AG09319 (cell line): ENCODE results near the gene E4F1.

ENCODE experiments used
- DNase-seq: peaks from one replicate; pipeline ENCODE4 v3.0.0-alpha.2; 2010; ENCODE audit warnings: low read depth; ENCODE audit errors: extremely low read depth
- CTCF ChIP-seq: IDR thresholded peaks from 2 replicates; pipeline ENCODE4 v1.5.1; 2011; ENCODE audit warnings: low read depth, mild to moderate bottlenecking, inconsistent platforms, low read length, moderate library complexity

Gene E4F1

DNA sequence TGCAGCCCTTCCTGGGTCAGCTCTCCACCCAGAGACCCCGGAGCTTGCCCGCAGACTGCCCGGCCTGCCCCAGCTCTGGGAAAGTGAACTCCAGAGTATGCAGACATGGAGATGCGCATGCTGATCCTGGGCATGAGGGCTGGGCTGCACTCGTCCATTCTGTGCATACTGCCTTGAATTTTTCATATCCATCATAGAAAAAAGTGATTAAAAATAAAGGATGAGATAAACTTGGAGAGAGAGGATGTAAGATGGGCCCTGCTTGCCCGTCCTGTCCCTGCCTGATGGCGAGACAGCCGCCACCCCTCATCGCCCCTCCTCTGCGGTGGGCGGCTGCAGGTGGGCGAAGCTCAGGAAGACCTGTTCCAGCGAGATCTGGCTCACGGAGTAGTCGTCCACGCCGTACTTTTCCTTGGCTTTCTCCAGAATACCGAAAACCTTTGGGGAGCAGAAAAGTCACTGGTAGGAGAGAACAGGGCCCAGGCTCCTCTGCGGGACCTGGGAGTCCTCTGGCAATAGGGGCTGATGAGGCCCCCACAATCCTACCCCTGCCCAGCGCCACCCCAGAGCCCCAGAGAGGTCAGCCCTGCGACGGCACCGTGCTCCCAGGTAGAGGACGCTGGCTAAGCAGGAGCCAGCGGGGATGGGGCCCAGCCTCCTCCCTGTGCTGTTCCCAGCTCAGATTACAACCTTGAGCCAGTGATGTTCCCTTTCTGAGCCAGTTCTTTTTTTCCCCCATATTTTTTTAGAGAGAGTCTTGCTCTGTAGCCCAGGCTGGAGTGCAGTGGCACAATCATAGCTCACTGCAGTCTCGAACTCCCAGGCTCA is 53.2 kb downstream of the E4F1 start:
- no peak for TF ChIP-seq CTCF
- no peak for DNase-seq

DNA sequence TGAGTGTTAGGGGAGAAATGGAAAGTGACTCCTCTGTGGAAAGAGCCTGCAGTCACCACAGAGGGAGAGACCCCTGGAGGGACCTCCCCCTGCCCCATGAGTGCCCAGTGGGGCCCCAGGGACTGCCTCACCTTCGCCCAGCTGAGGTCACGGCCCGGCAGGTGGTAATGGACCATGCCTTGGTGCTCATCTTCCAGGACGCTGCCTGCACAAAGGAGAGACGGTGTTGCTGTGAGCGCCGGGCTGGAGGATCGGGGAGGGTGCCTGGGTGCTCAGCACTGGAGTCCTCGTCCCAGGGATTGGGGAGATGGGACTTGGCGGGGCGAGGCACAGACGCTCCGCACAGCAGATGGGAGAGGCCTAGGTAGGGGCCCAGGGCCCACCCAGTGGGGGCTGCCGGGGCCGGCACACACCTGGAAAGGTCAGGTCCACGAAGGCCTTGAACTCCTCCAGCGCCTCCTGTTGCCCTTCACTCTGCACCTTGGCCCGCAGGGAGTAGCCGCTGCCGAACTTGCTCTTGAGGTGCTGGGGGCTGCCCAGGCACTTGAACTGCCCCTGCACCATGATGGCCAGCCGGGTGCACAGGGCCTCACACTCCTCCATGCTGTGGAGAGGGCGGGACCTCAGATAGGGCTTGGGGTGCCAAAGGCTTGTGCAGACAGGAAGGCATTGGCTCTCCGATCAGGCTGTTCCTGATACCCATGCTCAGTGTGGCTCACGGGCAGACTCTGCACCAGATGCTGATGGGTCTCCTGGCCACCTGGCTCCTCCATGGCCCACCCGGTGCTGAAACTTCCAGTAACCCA is 54.3 kb downstream of the E4F1 start:
- DNase-seq, result no peak
- TF ChIP-seq CTCF, result no peak

DNA sequence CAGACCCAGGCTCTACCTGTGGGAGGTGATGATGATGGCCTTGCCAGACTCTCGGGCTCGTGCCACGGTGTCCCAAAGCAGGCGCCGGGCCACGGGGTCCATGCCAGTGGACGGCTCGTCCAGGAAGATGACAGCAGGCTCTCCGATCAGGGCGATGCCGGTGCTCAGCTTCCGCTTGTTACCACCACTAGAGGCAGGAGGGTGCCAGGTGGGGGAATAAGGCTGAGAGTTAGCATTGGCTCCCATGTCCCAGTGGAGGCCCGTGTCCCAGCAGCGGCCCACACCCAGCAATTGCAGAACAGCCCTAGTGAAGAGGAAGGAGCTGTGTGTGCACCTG is 54.8 kb downstream of the E4F1 start:
- TF ChIP-seq CTCF, result no peak
- no peak for DNase-seq

- no peak for DNase-seq
- no peak for TF ChIP-seq CTCF
These were observed 55.8 kb downstream of the E4F1 start for GRCh38 chr16:2278956-2279800.

DNA sequence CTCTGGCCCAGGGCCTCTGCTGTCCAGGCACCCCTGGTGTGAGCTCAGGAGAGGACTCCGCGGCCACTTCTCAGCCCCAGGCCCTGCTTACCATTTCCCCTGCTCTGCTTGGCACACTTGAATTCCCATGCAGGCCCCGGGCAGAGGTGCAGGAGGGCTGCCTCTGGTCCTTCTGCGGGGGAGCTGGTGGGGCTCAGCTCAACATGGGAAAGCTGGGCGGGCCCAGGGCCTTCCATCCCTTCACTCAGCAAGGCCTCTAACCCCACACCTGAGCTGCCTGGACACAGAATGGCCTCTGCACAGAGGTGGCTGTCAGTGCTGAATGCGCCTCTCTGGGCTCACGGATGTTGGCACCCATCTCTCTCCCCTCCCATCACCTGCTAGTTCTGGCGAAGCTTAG is 57.1 kb downstream of the E4F1 start:
- no peak for DNase-seq
- TF ChIP-seq CTCF, result no peak

DNA sequence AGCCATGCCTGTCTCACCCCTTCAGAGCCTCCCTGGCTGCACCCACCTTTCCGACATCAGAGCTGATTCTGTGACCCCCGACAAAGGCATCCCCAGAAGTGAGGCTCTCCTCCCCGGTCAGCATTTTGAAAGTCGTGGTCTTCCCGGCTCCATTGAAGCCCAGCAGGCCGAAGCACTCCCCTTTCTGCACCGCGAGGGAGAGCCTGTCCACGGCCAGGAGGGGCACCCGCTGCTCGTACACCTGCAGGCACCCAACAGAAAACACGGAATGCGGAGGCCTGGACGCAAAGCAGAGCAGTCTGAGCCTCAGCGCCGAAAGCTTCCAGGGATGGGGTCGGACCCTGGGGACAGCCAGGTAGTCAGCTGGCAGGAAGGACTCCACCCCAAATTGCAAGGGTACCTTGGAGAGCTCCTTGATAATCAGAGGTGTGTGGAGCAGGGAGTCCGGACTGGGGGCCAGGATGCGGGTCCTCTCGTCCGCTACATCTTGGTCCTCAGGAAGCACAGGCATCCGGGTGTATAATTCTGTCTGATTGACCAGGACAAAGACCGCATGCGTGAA is 57.7 kb downstream of the E4F1 start:
- DNase-seq, result no peak
- TF ChIP-seq CTCF, result no peak
